Fibroblast of lung (primary cell): Measurements from ENCODE around the gene DIP2C. TPM values are rescaled to one million over a fixed set of nuclear protein-coding genes. Genes with fewer than 3 reads are reported as not detected.
"Not testable (repeated sequence)": the region's sequence is repeated elsewhere in the genome, so short reads cannot be mapped to it uniquely, and the experiment has no call there.

Experiments used
- DNase-seq, 2 donors: peaks; one replicate each; pipeline versions ENCODE4 v3.0.0 to v3.0.0-alpha.2; 2010; ENCODE audit warnings: low read depth in 2 of 2
- H2AFZ ChIP-seq: 2 replicates; pipeline ENCODE4 v1.5.1; 2012; ENCODE audit warnings: low read length, control low read depth, inconsistent platforms
- H3K27ac ChIP-seq: 2 replicates; pipeline ENCODE4 v1.5.1; 2011; ENCODE audit warnings: low read length, control low read depth; ENCODE audit not compliant: insufficient read depth
- H3K27me3 ChIP-seq: 2 replicates; pipeline ENCODE4 v1.5.1; 2011; ENCODE audit warnings: mild to moderate bottlenecking, low read length; ENCODE audit not compliant: control insufficient read depth, insufficient read depth
- H3K36me3 ChIP-seq: 2 replicates; pipeline ENCODE4 v1.5.1; 2011; ENCODE audit warnings: low read length; ENCODE audit not compliant: control insufficient read depth, insufficient read depth
- H3K4me1 ChIP-seq: 2 replicates; pipeline ENCODE4 v1.5.1; 2011; ENCODE audit warnings: low read length; ENCODE audit not compliant: control insufficient read depth, insufficient read depth; ENCODE audit errors: extremely low read depth
- H3K4me2 ChIP-seq: 2 replicates; pipeline ENCODE4 v1.5.1; 2011; ENCODE audit warnings: low read length, control low read depth; ENCODE audit not compliant: insufficient read depth; ENCODE audit errors: extremely low read depth
- H3K4me3 ChIP-seq, 4 experiments: fragments of 200-600 bp in 1 of 4; sonication (generic) in 1 of 4; replicated peaks in 1 of 4; 2 replicates each; pipeline ENCODE4 v1.5.1; 2011 to 2016; ENCODE audit warnings: low read length in 4 of 4, low read depth in 3 of 4, mild to moderate bottlenecking in 3 of 4, control low read depth in 2 of 4, inconsistent platforms in 1 of 4, mixed read lengths in 1 of 4; ENCODE audit not compliant: insufficient read depth in 1 of 4; ENCODE audit errors: control extremely low read depth in 1 of 4
- H3K79me2 ChIP-seq: 2 replicates; pipeline ENCODE4 v1.5.1; 2012; ENCODE audit warnings: mild to moderate bottlenecking, low read length, inconsistent platforms; ENCODE audit not compliant: control insufficient read depth, insufficient read depth
- H3K9ac ChIP-seq: 2 replicates; pipeline ENCODE4 v1.5.1; 2011; ENCODE audit warnings: mild to moderate bottlenecking, low read length, control low read depth; ENCODE audit not compliant: insufficient read depth
- H3K9me3 ChIP-seq: 2 replicates; pipeline ENCODE4 v1.5.1; 2012; ENCODE audit warnings: low read depth, low read length; ENCODE audit not compliant: control insufficient read depth, insufficient read depth
- H4K20me1 ChIP-seq: 2 replicates; pipeline ENCODE4 v1.5.1; 2011; ENCODE audit warnings: low read length; ENCODE audit not compliant: control insufficient read depth, insufficient read depth; ENCODE audit errors: extremely low read depth
- EZH2 ChIP-seq: IDR thresholded peaks from 2 replicates; pipeline ENCODE4 v1.5.1; 2012; ENCODE audit warnings: low read length, control low read depth, mild to moderate bottlenecking; ENCODE audit errors: missing control alignments
- polyA plus RNA-seq, 2 donors: library from polyadenylated mRNA; depleted of rRNA in 1 of 2; stranded (reverse) in 1 of 2; unstranded in 1 of 2; fragments of >200 nt; gene quantifications; 2 replicates each; pipeline ENCODE4 v1.2.1, GENCODE V29; 2011 to 2012; ENCODE audit warnings: missing spikeins in 1 of 2
- total RNA-seq: library from RNA; depleted of rRNA; stranded (reverse); fragments of >200 nt; gene quantifications from 2 replicates; pipeline ENCODE4 v1.2.1, GENCODE V29; 2014
- TF ChIP-seq, protein P1 (sequence below), 2 donors: IDR thresholded peaks in 1 of 2; conservative IDR thresholded peaks in 1 of 2; 1 replicate in 1 of 2; 2 replicates in 1 of 2; pipeline ENCODE4 v1.5.1; 2011 to 2012; ENCODE audit warnings: low read length in 2 of 2, control low read depth in 1 of 2, inconsistent platforms in 1 of 2, low read depth in 1 of 2, mild to moderate bottlenecking in 1 of 2

Gene DIP2C
- total and polyA plus RNA-seq, 2 donors (not counting 1 experiment from before 2014, with no cell fraction given), result 10.7 to 18.3 TPM

DNA sequence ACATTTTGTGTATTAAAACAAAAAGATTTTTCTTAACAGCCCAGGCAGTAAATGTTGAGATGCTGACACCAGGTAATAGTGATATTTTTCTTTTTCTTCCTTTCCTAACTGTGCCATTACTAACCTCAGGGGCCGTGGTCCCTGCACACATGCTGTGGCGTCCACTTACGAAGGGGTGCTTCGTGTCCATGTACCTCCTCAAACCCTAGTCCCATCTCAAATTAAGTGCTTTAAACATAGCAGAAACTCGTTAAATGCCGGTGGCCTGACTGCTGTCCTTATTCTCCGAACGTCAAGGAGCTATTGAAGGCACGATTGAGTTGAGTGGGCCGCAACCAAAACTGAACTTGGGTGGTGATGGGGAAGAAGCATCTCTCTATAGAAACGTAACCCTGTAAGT lies 421.8 kb downstream of the DIP2C start:
- H3K4me1 ChIP-seq, result peaks cover 2% of the 10 kb centered on the region
- H3K36me3 ChIP-seq, result no peaks in the 10 kb centered on the region
- H3K4me3 ChIP-seq, result no peak overlapping the region
- no peaks in the 10 kb centered on the region for H3K27me3 ChIP-seq
- no peak overlapping the region for H3K27ac ChIP-seq
- H3K9me3 ChIP-seq, result no peaks in the 10 kb centered on the region
- H4K20me1 ChIP-seq, result no peaks in the 10 kb centered on the region
- H3K4me2 ChIP-seq, result no peak overlapping the region
- no peaks in the 10 kb centered on the region for H3K79me2 ChIP-seq
- no peak for DNase-seq
- no peak for TF ChIP-seq EZH2
- TF ChIP-seq, protein P1, sequence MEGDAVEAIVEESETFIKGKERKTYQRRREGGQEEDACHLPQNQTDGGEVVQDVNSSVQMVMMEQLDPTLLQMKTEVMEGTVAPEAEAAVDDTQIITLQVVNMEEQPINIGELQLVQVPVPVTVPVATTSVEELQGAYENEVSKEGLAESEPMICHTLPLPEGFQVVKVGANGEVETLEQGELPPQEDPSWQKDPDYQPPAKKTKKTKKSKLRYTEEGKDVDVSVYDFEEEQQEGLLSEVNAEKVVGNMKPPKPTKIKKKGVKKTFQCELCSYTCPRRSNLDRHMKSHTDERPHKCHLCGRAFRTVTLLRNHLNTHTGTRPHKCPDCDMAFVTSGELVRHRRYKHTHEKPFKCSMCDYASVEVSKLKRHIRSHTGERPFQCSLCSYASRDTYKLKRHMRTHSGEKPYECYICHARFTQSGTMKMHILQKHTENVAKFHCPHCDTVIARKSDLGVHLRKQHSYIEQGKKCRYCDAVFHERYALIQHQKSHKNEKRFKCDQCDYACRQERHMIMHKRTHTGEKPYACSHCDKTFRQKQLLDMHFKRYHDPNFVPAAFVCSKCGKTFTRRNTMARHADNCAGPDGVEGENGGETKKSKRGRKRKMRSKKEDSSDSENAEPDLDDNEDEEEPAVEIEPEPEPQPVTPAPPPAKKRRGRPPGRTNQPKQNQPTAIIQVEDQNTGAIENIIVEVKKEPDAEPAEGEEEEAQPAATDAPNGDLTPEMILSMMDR (conservative IDR thresholded peaks at IDR 0.05 in 1 of 2, IDR thresholded peaks at IDR 0.05 in 1 of 2; ENCODE audit: low read depth in 1 of 2, low read length in 2 of 2), result no peak
- H2AFZ ChIP-seq, result no peak overlapping the region
- H3K9ac ChIP-seq, result no peak overlapping the region

DNA sequence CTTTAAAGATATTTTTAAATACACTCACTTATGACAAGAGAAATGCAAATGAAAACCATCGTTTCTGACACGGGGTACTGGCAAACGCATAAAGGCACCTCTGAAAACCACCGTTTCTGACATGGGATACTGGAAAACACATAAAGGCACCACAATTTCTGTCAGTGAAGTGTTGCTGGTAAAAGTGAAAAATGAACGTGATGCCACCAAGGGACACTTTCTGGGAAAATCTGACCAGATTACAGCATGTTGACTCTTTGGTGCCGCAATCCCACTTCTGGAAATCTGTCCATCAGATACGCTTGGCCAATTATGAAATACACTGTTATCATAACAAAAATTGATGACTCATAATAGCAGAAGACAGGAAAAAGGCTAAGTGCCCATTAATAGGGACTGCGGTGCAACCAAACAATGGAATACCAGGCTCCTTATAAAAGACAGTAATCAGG lies 422.5 kb downstream of the DIP2C start:
- TF ChIP-seq EZH2, result no peak
- TF ChIP-seq, protein P1 (conservative IDR thresholded peaks at IDR 0.05 in 1 of 2, IDR thresholded peaks at IDR 0.05 in 1 of 2; ENCODE audit: low read depth in 1 of 2, low read length in 2 of 2), result no peak
- DNase-seq, result peak; percentile 46 to 79
- Histone ChIP-seq H3K4me1 (peaks cover 2% of the 10 kb centered on the region), H3K79me2 (no peaks in the 10 kb centered on the region), H4K20me1 (no peaks in the 10 kb centered on the region), H3K27me3 (no peaks in the 10 kb centered on the region), H3K9me3 (no peaks in the 10 kb centered on the region), H3K36me3 (no peaks in the 10 kb centered on the region), H3K4me2 (no peak overlapping the region), H3K27ac (no peak overlapping the region), H3K4me3 (no peak overlapping the region), H2AFZ (no peak overlapping the region), H3K9ac (no peak overlapping the region)

DNA sequence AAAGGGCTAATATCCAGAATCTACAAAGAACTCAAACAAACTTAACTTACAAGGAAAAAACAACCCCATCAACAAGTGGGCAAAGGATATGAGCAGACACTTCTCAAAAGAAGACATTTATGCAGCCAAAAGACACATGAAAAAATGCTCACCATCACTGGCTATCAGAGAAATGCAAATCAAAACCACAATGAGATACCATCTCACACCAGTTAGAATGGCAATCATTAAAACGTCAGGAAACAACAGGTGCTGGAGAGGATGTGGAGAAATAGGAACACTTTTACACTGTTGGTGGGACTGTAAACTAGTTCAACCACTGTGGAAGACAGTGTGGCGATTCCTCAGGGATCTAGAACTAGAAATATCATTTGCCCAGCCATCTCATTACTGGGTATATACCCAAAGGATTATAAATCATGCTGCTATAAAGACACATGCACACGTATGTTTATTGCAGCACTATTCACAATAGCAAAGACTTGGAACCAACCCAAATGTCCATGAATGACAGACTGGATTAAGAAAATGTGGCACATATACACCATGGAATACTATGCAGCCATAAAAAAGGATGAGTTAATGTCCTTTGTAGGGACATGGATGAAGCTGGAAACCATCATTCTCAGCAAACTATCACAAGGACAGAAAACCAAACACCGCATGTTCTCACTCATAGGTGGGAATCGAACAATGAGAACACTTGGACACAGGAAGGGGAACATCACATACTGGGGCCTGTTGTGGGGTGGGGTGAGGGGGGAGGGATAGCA lies 423.5 kb downstream of the DIP2C start:
- not testable (repeated sequence) for H3K27me3 ChIP-seq, H3K36me3 ChIP-seq, H2AFZ ChIP-seq, H3K9me3 ChIP-seq, H3K4me1 ChIP-seq, H3K4me3 ChIP-seq, H3K27ac ChIP-seq, H3K4me2 ChIP-seq, H3K9ac ChIP-seq, H3K79me2 ChIP-seq, H4K20me1 ChIP-seq, DNase-seq

DNA sequence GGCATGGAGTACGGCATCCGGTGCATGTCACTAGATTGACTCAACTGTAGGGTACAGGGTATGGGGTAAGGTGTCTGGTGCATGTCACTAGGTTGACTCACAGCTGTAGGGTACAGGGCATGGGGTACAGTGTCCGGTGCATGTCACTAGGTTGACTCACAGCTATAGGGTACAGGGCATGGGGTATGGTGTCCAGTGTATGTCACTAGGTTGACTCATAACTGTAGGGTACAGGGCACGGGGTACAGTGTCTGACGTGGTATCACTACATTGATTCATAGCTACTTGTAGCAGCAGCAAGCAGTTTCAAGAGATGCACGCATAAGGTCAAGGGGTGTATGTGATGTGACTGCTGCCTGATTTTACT lies 424.4 kb downstream of the DIP2C start:
- H3K79me2 ChIP-seq, H3K4me1 ChIP-seq, H3K9ac ChIP-seq, H3K4me3 ChIP-seq, H2AFZ ChIP-seq, H4K20me1 ChIP-seq, H3K9me3 ChIP-seq, H3K27me3 ChIP-seq, H3K36me3 ChIP-seq, H3K27ac ChIP-seq, H3K4me2 ChIP-seq: not testable (repeated sequence)
- DNase-seq, result peak in 1 of 2 donors; percentile 47

DNA sequence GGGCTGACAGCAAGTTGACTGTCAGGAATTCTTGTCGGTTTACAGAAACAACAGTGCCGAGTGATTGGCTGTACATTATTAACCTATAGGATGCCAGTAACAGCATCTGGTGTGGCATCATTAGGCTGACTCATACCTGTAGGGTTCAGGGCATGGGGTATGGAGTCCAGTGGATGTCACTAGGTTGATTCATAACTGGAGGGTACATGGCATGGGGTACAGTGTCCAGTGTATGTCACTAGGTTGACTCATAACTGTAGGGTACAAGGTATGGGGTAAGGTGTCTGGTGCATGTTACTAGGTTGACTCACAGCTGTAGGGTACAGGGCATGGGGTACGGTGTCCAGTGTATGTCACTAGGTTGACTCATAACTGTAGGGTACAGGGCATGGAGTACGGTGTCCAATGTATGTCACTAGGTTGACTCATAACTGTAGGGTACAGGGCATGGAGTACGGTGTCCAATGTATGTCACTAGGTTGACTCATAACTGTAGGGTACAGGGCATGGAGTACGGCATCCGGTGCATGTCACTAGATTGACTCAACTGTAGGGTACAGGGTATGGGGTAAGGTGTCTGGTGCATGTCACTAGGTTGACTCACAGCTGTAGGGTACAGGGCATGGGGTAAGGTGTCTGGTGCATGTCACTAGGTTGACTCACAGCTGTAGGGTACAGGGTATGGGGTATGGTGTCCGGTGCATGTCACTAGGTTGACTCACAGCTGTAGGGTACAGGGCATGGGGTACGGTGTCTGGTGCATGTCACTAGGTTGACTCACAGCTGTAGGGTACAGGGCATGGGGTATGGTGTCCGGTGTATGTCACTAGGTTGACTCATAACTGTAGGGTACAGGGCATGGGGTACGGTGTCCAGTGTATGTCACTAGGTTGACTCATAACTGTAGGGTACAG lies 425.1 kb downstream of the DIP2C start:
- H3K27me3 ChIP-seq, H3K79me2 ChIP-seq, H3K4me3 ChIP-seq, H2AFZ ChIP-seq, H3K4me1 ChIP-seq, H4K20me1 ChIP-seq, H3K27ac ChIP-seq, H3K9me3 ChIP-seq, H3K4me2 ChIP-seq, H3K9ac ChIP-seq, H3K36me3 ChIP-seq: not testable (repeated sequence)
- DNase-seq, result peak in 1 of 2 donors; percentile 45
